Stimulated activated CD8-positive, alpha-beta memory T cell treated with anti-CD3 and anti-CD28 coated beads, Interleukin-2, amount 100 ng/mL, for 48 hours (primary cell): Measurements from ENCODE around the gene SMAD3.

Experiments
- DNase-seq, 2 donors: peaks; one replicate each; pipeline ENCODE4 v3.0.0-alpha.2; 2020; ENCODE audit warnings: low read depth in 2 of 2

The SMAD3 gene

DNA sequence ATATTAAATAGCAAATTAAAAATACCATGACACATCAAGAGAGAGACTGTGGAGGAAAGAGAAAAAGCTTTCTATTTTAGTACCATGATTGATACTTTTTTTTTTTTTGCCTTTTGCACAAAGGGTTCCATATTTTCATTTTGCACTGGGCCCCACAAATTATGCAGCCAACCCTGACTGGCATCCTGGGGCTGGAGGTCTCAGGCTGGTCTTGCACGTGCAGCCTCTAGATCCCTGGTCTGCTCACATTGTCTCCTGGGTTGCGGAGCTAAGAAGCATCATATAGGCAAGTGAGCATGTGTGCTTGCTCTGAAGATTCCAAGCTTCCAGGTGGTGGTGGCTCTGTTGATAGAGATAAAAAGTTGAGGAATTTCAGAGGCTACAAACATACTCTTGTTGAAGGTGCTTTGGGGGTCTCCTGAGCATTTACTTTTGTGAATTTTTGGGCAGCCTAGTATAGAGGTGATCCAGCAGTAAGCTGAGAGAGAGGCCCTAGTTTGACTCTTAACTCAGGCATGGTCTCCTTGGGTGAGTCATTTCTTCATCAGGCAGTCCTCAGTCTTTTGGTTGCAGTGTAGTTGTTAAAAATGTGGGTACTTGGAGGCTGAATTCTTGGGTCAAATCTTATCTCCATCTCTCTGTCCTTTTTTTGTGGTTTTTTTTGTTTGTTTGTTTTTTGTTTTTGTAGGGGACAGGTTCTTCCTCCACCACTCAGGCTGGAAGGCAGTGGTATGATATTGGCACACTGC is 31.3 kb downstream of the SMAD3 start:
- DNase-seq: no peak

- DNase-seq: no peak
Measured at GRCh38 chr15:67097424-67097823, 32.0 kb downstream of the SMAD3 start.

GRCh38 chr15:67097930-67098740 is 32.7 kb downstream of the SMAD3 start:
- DNase-seq: no peak

DNA sequence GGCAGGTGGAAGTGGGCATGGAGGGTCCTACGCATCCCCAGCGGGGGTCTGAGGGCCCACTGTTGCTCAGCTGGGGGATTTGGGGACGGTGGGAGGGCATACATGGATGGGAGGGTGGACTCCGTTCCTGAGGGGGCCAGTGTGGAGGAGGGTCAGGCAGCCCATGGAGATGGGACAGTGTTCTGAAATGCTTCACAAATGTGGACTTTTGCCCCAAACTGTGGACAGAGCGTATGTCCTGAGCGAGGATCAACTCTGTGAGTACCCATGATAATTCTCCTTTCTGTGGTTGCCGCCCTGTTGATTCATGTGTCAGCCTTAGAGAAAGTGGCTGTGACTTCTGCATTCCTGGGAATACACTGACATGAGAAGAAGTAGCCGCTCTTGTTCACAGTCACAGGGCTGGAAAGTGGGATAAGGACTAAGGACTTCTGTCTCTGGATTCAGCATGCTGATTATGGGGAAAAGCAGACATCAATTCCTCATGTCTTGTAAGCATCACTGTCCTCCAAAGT is 33.4 kb downstream of the SMAD3 start:
- no peak for DNase-seq

DNA sequence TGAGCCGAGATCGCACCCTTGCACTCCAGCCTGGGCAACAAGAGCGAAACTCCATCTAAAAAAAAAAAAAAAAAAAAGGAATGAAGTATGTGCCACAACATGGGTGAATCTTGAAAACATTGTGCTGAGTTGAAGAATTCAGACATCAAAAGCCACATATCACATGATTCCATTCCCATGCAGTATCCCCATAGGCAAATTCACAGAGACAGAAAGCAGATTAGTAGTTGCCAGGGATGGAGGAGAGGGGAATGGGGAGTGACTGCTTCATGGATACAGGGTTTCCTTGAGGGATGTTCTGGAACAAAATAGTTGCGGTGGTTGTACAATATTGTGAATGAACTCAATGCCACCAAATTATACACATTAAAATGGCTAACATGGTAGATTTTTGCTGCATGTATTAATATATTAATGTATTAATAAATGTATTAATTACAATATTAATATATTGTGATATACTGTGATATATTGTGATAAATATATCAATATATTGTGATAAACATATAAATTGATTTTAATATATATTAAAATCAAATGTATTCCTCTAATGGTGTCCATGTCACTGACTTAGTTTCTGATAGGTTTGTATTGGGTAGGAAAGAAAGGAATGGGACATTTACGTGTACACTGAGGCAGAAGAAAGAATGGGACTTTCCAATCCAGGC is 34.9 kb downstream of the SMAD3 start:
- no peak for DNase-seq

DNA sequence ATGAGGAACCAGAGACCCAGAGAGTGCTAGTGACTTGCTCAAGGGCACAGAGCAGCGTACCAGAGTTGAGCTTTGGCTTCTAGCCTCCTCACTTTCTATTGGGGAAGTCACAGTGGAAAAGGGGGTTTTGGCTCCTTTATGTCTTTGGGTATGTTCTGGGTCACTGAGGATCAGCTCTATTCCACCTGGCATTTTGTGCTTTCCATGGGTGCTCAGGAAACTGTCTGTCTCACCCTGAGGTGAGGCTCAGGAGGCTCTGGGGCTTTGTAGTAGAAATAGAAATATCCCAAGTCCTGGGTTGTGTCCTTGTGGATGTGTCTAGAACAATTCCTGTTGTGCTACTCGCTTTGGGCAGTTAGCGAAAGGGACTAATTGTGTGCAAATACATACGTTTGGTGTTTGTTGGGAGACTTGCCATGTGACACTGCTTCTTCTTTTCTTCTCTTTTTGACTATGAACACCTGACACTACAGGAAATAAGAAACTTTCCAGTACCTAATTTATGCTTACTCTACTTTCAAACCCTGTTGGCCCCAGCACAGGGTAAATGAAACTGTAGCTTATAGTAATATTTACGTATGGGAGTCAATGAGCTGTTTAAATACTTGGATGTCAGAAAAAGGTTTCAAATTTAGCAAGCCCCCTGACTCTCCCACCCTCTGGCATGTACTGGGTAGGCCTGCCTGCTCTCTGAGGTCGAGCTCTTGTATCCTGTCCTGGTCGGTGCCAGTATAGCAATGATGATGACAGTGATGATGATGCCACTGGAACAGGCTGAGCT is 35.6 kb downstream of the SMAD3 start:
- DNase-seq: peak in 1 of 2 donors; percentile 55

GRCh38 chr15:67101911-67102598 is 36.7 kb downstream of the SMAD3 start:
- no peak for DNase-seq

GRCh38 chr15:67102599-67102929 is 37.2 kb downstream of the SMAD3 start:
- no peak for DNase-seq

DNA sequence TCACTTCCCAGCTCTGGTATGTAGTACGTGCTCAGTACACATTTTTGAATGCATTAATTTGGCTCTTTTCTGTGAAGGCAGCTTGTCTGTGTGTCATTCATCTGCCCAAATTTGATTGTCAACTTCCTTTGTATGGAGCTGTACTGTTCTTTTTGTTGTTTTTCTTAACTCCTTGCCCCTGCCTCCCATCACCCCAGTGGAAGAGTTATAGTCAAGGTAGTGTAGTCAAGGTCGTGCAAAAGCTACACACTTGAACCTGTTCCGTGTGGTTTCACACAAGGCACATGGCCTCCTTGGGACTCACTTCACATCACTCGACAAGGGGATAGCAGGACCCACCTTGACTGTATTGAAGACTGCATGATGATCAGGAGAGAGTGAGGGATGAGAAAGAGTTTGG is 37.6 kb downstream of the SMAD3 start:
- no peak for DNase-seq

- DNase-seq: no peak
Measured at GRCh38 chr15:67103432-67103831, 38.0 kb downstream of the SMAD3 start.

DNA sequence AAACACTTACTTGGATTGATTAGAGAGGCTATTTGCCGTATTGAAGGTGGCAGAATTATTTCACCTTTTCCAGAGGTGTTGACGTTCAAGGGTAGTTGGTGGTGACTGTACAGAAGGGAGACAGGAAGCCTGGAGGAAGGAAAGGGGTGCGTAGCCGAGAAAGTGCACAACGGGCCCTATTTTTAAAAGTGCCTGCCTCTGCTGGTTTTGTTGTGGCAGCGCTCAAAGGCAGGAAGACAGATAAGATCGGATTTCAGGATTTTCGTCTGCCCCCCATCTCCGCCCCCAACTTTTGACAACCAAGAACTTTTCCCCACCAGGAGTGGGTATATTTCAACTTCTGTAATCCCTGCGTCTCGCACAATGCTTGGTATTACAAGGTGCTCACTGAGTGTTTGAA is 38.5 kb downstream of the SMAD3 start:
- DNase-seq: no peak

- DNase-seq: no peak
Measured at GRCh38 chr15:67104510-67104909, 39.1 kb downstream of the SMAD3 start.

DNA sequence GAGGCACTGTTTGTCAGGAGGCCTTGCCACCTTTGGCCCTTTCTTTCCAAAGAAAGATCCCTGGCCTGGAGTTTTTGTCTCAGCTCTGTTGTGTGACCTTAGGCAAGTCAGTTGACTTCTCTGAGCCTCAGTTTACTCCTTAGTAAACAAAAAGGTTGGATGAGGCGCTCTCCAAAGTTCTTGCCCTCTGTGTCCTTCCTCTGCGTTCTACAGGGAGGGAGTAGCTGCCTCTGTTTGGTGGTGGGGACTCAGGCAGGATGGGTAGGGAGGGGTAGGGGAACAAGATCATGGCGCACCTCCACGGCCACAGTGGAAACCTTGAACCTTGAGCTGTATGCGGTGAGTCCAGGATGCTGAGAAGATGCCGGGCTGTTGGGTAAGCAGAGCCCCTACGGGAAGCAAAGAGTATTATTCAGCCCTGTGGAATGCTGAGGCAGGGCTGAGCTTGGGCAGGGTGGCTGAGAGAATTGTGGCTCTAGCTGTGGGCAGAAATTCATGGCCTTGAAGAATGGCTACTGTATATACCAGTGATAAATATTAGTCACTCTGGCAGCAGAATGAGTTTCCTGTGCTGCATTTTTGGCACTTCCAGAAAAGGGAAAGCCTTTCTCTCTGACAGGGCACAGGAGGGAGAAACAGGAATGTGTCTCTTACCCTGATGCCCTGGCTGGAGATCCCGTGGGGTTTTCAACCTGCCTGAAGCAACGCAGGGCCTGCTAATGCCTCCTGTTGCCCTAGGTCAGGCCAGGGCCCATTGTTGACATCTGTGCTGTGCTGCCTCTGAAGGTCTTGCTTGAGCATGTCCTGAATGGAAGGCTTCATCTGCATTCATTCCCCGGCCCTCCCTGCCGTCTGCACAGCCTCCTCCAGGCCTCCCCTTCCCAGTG is 39.9 kb downstream of the SMAD3 start:
- no peak for DNase-seq

- DNase-seq: no peak
Measured at GRCh38 chr15:67105991-67106763, 40.8 kb downstream of the SMAD3 start.

- no peak for DNase-seq
Measured at GRCh38 chr15:67106764-67107013, 41.3 kb downstream of the SMAD3 start.

DNA sequence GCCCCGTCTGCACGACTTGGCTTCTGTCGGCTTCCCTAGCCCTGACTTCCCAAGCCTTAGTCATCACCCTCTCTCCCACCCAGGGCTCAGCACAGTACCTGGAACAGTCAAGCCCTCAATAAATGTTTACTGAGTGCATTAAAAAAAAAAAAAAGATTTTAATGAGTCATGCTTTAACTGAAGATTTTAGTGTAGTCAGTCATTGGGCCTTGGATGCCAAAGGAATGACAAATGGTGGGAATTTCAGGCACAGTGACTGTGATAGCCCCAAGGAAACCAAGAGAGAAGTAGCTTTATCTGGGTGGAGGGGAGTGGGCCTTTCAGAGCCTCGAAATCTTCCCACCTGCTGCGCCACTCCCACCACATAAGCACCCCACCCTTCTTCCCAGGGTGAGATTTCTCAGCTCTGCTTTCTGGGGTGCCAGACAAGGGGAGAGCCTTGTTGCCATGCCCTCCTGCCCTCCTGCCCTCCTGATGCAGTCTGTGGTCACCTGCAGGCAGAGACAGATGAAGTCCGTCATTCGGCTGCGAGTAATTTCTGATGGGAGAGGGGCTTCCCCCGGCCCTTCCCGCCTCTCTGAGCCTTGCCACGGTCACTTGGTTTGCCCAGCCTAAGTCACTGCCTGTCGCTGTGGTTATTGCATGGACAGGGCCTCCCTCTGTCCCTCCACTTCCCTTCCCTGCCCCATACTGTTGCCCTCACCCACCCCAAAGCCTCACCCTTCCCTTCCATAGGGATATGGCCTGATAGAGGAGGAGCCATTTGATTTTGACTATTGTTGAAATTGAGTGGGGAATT is 41.8 kb downstream of the SMAD3 start:
- DNase-seq: no peak

DNA sequence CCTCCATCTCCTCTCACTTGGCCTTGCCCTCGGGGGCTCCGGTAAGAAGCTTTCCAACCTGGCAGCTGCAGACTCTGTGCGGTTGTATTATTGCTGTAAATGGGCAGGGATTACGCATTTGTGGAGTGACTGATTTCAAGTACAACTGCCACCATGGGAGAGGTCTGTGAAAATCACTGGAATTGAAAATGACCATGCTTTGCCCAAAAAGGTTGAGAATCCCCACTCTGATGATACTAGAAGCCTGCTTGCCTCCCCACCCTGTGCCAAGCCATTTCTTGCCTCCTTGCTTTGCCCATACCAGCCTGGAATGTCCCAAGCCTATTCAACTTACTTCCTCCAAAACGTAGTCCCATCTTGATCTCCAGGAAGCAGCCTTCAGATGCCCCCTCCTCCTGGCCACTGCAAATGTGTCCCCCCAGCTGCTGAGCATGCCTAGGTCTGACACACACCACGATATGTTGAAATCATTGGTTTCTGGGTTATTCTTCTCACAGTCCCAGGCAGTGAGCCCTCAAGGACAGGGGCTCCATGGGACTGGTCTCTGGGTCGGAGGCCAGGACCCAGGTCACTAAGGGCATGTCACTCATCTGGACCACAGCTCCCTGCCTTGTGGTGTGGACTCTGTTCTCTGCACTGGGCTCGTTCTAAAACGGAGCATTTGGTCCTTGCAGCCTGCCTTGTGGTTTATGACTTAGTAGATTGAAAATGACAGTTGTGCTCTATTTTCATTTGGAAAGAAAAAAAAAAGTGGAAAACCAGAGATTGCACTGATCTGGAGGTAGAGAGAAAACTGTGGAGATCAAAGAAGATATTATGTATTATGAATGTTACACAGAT is 42.9 kb downstream of the SMAD3 start:
- no peak for DNase-seq
